A673 (cell line): ENCODE results near the gene ATXN10.

Experiments used
- EZH2 ChIP-seq: fragments of 200-600 bp; sonication (generic); IDR thresholded peaks from 2 replicates; pipeline ENCODE4 v1.6.1; 2017; ENCODE audit warnings: borderline replicate concordance, low read depth, mild to moderate bottlenecking, mixed read lengths, antibody characterized with exemption, low read length; ENCODE audit not compliant: poor library complexity, severe bottlenecking
- TF ChIP-seq, protein P1 (sequence below): fragments of 300-800, 200-600 bp; sonication (generic); conservative IDR thresholded peaks from 2 replicates; pipeline ENCODE4 v1.5.1; 2017; ENCODE audit warnings: low read depth, mild to moderate bottlenecking, antibody characterized with exemption, low read length, moderate library complexity, mixed read lengths

DNA sequence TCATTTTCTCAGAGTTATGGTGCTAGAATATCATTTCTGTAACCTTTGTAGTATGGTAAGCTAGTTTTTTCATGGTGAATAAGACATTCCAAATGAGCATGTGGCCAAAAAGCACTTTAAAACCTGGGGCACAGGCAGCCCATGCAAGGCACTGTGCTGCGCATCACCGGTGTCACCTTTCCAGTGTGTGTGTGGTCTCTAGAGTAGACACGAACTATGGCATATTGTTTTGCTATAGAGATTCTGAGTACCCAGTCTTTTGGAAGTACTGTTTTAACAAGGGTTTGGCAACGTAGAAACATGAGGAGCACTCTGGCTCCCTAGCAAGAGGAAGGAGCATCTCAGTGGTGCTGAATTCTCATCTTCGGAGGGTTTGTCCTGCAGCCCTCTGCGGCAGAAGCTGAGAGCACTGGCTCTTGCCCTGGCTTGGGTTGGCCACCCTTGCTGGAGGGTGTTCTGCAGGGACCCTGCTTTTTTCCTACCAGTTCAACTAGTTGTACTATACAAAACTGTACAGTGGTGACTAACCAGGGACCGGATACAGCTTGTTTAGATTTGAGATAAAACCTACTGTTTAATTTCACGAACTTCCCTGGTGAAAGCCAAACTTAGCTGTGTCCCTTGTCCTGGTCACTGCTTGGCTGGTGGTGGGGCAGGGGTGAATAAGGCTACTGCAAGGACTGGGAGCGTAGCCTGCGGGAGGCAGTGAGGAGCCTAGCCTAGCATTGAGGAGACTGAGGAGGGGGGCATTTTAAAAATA lies 135.7 kb downstream of the ATXN10 start:
- TF ChIP-seq, protein P1, sequence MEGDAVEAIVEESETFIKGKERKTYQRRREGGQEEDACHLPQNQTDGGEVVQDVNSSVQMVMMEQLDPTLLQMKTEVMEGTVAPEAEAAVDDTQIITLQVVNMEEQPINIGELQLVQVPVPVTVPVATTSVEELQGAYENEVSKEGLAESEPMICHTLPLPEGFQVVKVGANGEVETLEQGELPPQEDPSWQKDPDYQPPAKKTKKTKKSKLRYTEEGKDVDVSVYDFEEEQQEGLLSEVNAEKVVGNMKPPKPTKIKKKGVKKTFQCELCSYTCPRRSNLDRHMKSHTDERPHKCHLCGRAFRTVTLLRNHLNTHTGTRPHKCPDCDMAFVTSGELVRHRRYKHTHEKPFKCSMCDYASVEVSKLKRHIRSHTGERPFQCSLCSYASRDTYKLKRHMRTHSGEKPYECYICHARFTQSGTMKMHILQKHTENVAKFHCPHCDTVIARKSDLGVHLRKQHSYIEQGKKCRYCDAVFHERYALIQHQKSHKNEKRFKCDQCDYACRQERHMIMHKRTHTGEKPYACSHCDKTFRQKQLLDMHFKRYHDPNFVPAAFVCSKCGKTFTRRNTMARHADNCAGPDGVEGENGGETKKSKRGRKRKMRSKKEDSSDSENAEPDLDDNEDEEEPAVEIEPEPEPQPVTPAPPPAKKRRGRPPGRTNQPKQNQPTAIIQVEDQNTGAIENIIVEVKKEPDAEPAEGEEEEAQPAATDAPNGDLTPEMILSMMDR: no peak
- no peak for TF ChIP-seq EZH2
